AG09319 (cell line): ENCODE results near the gene SHANK2.
A peak's percentile ranks its signal among the peaks of the same experiment; 100 is the strongest.

Source experiments
- DNase-seq: peaks from one replicate; pipeline ENCODE4 v3.0.0-alpha.2; 2010; ENCODE audit warnings: low read depth; ENCODE audit errors: extremely low read depth
- CTCF ChIP-seq: IDR thresholded peaks from 2 replicates; pipeline ENCODE4 v1.5.1; 2011; ENCODE audit warnings: low read depth, mild to moderate bottlenecking, inconsistent platforms, low read length, moderate library complexity

The SHANK2 gene

DNA sequence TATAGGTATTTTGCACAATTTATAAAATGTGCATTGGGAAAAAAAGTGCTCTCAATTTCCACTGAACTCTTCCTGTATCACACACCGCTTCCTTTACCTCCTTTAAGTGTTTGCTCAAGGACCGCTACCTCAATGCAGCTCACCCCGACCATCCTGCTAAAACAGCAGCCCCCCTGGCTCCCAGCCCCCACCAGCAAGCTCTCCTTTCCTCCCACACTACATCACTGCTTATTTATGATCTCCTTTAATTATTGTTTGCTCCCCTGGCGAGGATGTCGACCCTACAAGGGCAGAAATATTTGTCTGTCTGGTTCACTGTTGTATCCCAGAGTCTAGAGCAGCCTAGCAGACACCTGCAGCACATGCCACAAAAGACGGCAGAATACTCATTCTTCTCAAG lies 10.0 kb downstream of the SHANK2 start:
- no peak for DNase-seq
- TF ChIP-seq CTCF: no peak

- no peak for TF ChIP-seq CTCF
- no peak for DNase-seq
These were observed 10.6 kb downstream of the SHANK2 start for GRCh38 chr11:71241721-71242259.

GRCh38 chr11:71240865-71241691 lies 11.3 kb downstream of the SHANK2 start:
- DNase-seq: peak; percentile 84
- no peak for TF ChIP-seq CTCF

GRCh38 chr11:71240061-71240690 lies 12.2 kb downstream of the SHANK2 start:
- DNase-seq: no peak
- no peak for TF ChIP-seq CTCF

GRCh38 chr11:71239581-71239980 lies 12.8 kb downstream of the SHANK2 start:
- no peak for TF ChIP-seq CTCF

GRCh38 chr11:71238941-71239340 lies 13.4 kb downstream of the SHANK2 start:
- no peak for DNase-seq
- TF ChIP-seq CTCF: no peak

More at GRCh38 chr11:71239581-71239980, 12.8 kb downstream of the SHANK2 start:
- no peak for DNase-seq

DNA sequence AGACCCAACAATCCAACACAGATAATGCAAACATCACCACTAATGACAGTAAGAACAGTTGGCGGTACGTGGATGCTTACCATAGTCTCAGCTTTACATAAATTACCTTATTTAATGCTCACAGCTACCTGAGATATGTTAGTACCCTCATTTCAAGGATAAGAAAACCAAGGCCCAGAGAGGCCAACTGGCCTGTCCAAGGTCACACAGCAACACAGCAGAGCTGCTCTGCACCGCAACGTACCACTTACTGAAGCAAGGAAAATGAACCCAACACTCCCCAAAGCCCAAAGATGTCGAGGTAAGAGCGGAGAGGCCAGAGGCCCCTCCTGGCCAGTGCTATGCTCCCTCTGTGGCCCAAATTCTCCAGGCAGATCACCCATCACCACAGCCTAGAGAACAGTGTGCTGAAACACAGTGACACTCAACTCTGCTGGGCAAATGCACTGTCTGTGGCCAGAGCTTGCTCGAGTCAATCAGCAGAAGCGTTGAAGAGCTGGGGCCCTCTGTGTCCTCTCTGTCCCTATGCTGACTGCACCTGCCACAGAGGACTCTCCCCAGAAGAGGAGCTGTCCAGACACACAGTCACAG lies 14.0 kb downstream of the SHANK2 start:
- TF ChIP-seq CTCF: no peak

More for the DNA sequence above, 14.0 kb downstream of the SHANK2 start:
- no peak for DNase-seq
